SK-N-SH (cell line): ENCODE data around the gene POLR3H. TPM values are rescaled to one million over a fixed set of nuclear protein-coding genes. Genes with fewer than 3 reads are reported as not detected.

Experiments
- CTCF ChIA-PET: fragments of 300-600, 350-600 bp; formaldehyde crosslinking; extraction: SDS; loops from one replicate; lab custom pipeline; 2021; lab: Yijun Ruan, JAX
- POLR2A ChIA-PET: fragments of 350-600 bp; sonication (Branson Sonifier 250); formaldehyde crosslinking; extraction: SDS; loops from one replicate; lab custom pipeline; 2020; ENCODE audit warnings: antibody characterized with exemption, inconsistent platforms; lab: Yijun Ruan, JAX
- DNase-seq: peaks from one replicate; pipeline ENCODE4 v3.0.0; 2012
- H2AFZ ChIP-seq: fragments of 200-600 bp; sonication (generic); 2 replicates; pipeline ENCODE4 v1.8.1; 2016; ENCODE audit warnings: antibody characterized with exemption, mild to moderate bottlenecking, low read depth
- H3F3A ChIP-seq: fragments of 200-600 bp; sonication (generic); replicated peaks from 2 replicates; pipeline ENCODE3; 2016; ENCODE audit warnings: antibody characterized with exemption, mild to moderate bottlenecking; ENCODE audit not compliant: insufficient read depth
- H3K27ac ChIP-seq, 2 experiments: fragments of 200-500 bp in 1 of 2; fragments of 200-600 bp in 1 of 2; sonication (Bioruptor generic) in 1 of 2; sonication (generic), shearing (Covaris generic) in 1 of 2; 2 replicates each; pipeline versions ENCODE4 v1.5.1 to v1.6.1; 2014 to 2016; ENCODE audit warnings: low read depth in 2 of 2, inconsistent platforms in 1 of 2, low read length in 1 of 2, mild to moderate bottlenecking in 1 of 2, mixed read lengths in 1 of 2
- H3K27me3 ChIP-seq: fragments of 200-600 bp; sonication (generic), shearing (Covaris generic); 2 replicates; pipeline ENCODE4 v1.6.1; 2016; ENCODE audit warnings: mixed run types; ENCODE audit not compliant: insufficient read depth
- H3K36me3 ChIP-seq, 2 experiments: fragments of 200-500 bp in 1 of 2; fragments of 200-600 bp in 1 of 2; sonication (Bioruptor generic) in 1 of 2; sonication (generic) in 1 of 2; replicated peaks in 1 of 2; 2 replicates each; pipeline versions ENCODE3 to v1.5.1; 2014 to 2016; ENCODE audit warnings: low read length in 1 of 2, mild to moderate bottlenecking in 1 of 2; ENCODE audit not compliant: insufficient read depth in 2 of 2, control insufficient read depth in 1 of 2
- H3K4me1 ChIP-seq, 2 experiments: fragments of 200-500 bp in 1 of 2; fragments of 200-600 bp in 1 of 2; sonication (Bioruptor generic) in 1 of 2; sonication (generic), shearing (Covaris generic) in 1 of 2; 2 replicates each; pipeline versions ENCODE4 v1.5.1 to v1.6.1; 2014 to 2016; ENCODE audit warnings: low read depth in 1 of 2, low read length in 1 of 2, mixed run types in 1 of 2; ENCODE audit not compliant: insufficient read depth in 2 of 2, control insufficient read depth in 1 of 2
- H3K4me2 ChIP-seq: fragments of 200-600 bp; sonication (generic), shearing (Covaris generic); 2 replicates; pipeline ENCODE4 v1.6.1; 2017; ENCODE audit warnings: mixed run types
- H3K4me3 ChIP-seq, 2 experiments: fragments of 200-500 bp in 1 of 2; fragments of 200-600 bp in 1 of 2; sonication (Bioruptor generic) in 1 of 2; sonication (generic), shearing (Covaris generic) in 1 of 2; 2 replicates each; pipeline versions ENCODE4 v1.5.1 to v1.8.1; 2014 to 2016; ENCODE audit warnings: low read depth in 2 of 2, inconsistent platforms in 1 of 2, low read length in 1 of 2, mild to moderate bottlenecking in 1 of 2, mixed read lengths in 1 of 2, moderate library complexity in 1 of 2
- H3K79me2 ChIP-seq: fragments of 200-600 bp; sonication (generic); 2 replicates; pipeline ENCODE4 v1.8.1; 2017; ENCODE audit warnings: mild to moderate bottlenecking; ENCODE audit not compliant: insufficient read depth
- H3K9ac ChIP-seq: fragments of 200-600 bp; sonication (generic); 2 replicates; pipeline ENCODE4 v1.6.1; 2017; ENCODE audit warnings: mixed run types
- H3K9me2 ChIP-seq: fragments of 200-600 bp; sonication (generic); 2 replicates; pipeline ENCODE4 v1.6.1; 2017; ENCODE audit warnings: mixed run types
- H3K9me3 ChIP-seq: fragments of 200-600 bp; sonication (generic); 2 replicates; pipeline ENCODE4 v1.6.1; 2017; ENCODE audit warnings: mixed run types, mild to moderate bottlenecking, moderate library complexity
- H4K20me1 ChIP-seq: fragments of 200-600 bp; sonication (generic); 2 replicates; pipeline ENCODE4 v1.6.1; 2017; ENCODE audit warnings: mild to moderate bottlenecking, mixed run types; ENCODE audit not compliant: insufficient read depth
- CHD2 ChIP-seq: fragments of 150-350 bp; IDR thresholded peaks from 2 replicates; pipeline ENCODE4 v1.6.1; 2018; ENCODE audit warnings: low read length; ENCODE audit not compliant: partially characterized antibody
- ELF1 ChIP-seq: IDR thresholded peaks from 2 replicates; pipeline ENCODE4 v1.4.0; 2012
- IRF3 ChIP-seq: fragments of 150-350 bp; IDR thresholded peaks from 2 replicates; pipeline ENCODE4 v1.6.1; 2016; ENCODE audit warnings: mild to moderate bottlenecking, low read depth, low read length
- JUND ChIP-seq: IDR thresholded peaks from 2 replicates; pipeline ENCODE4 v1.4.0; 2012
- MEF2A ChIP-seq: IDR thresholded peaks from 2 replicates; pipeline ENCODE4 v1.4.0; 2012; ENCODE audit warnings: low read depth, borderline replicate concordance
- MXI1 ChIP-seq: IDR thresholded peaks from 2 replicates; pipeline ENCODE4 v1.6.1; 2012; ENCODE audit warnings: mild to moderate bottlenecking, low read depth, low read length, improper control_type of control experiment
- POLR2AphosphoS5 ChIP-seq: IDR thresholded peaks from 2 replicates; pipeline ENCODE4 v1.6.1; 2012; ENCODE audit warnings: low read depth, low read length
- RAD21 ChIP-seq: IDR thresholded peaks from 2 replicates; pipeline ENCODE4 v1.6.1; 2012; ENCODE audit warnings: mild to moderate bottlenecking, low read length
- RCOR1 ChIP-seq: fragments of 150-350 bp; IDR thresholded peaks from 2 replicates; pipeline ENCODE4 v1.6.1; 2017; ENCODE audit warnings: antibody characterized with exemption, low read length
- REST ChIP-seq: IDR thresholded peaks from 2 replicates; pipeline ENCODE4 v1.6.1; 2012; ENCODE audit warnings: mild to moderate bottlenecking, low read depth, low read length, moderate library complexity
- RFX5 ChIP-seq: IDR thresholded peaks from 2 replicates; pipeline ENCODE4 v1.6.1; 2012; ENCODE audit warnings: mild to moderate bottlenecking, improper control_type of control experiment, low read length
- SIN3A ChIP-seq: IDR thresholded peaks from 2 replicates; pipeline ENCODE4 v1.6.1; 2012; ENCODE audit warnings: low read depth, mild to moderate bottlenecking, low read length, moderate library complexity, borderline replicate concordance
- TCF12 ChIP-seq: IDR thresholded peaks from 2 replicates; pipeline ENCODE4 v1.4.0; 2012
- USF1 ChIP-seq: IDR thresholded peaks from 2 replicates; pipeline ENCODE4 v1.4.0; 2012; ENCODE audit warnings: low read depth, borderline replicate concordance
- YY1 ChIP-seq: IDR thresholded peaks from 2 replicates; pipeline ENCODE4 v1.4.0; 2012; ENCODE audit warnings: low read depth, mild to moderate bottlenecking
- WGBS: methylation state at CpG from one replicate; pipeline ENCODE4 v1.1.6; 2017; ENCODE audit warnings: low lambda C conversion rate; 5-methylcytosine and 5-hydroxymethylcytosine counted together
- polyA plus RNA-seq, 3 experiments: library from polyadenylated mRNA; depleted of rRNA; stranded (reverse); fragments of >200 nt; gene quantifications; 2 replicates each; pipeline ENCODE4 v1.2.3, GENCODE V29; 2012

The POLR3H gene
- polyA plus RNA-seq, 1 of the 3 experiments (the other 2 are of a cell fraction), result 22.9 TPM

GRCh38 chr22:41589391-41590241, 45.3 kb upstream of the POLR3H start, which contains the start of gene PMM1 (continued):
- TF ChIP-seq IRF3 (no peak), TCF12 (no peak), POLR2AphosphoS5 (0 out of 2 replicates have a peak, but pooled peaks have one; percentile 30), MEF2A (no peak), RFX5 (no peak), RCOR1 (no peak), SIN3A (no peak), RAD21 (no peak), USF1 (no peak), YY1 (no peak), CHD2 (peak; percentile 50), ELF1 (peak; percentile 77), JUND (no peak)
- TF ChIP-seq, all 33 proteins: peak for 7

- Histone ChIP-seq H3K4me1 (peaks cover 0 to 5% of the 10 kb centered on the region in 2 experiments; a peak in 1 of 4 replicates), H3K4me3 (no peak overlapping the region), H3K36me3 (no peaks in the 10 kb centered on the region), H4K20me1 (no peaks in the 10 kb centered on the region), H3K27ac (no peak overlapping the region)
- ChIA-PET CTCF (no interaction called here), POLR2A (no interaction called here)
- no peak for DNase-seq
- WGBS, result 96% methylated on average over 6 of the region's 7 CpGs
- TF ChIP-seq RFX5 (no peak), RCOR1 (no peak), MXI1 (no peak), REST (no peak), YY1 (no peak), TCF12 (no peak)
- TF ChIP-seq, all 33 proteins: peak for 0
- Histone ChIP-seq H2AFZ (no peak overlapping the region), H3K9me2 (no peaks in the 10 kb centered on the region), H3K9ac (no peak overlapping the region), H3K79me2 (peaks cover 17% of the 10 kb centered on the region; the same call in 1 of the 2 replicates), H3K27me3 (no peaks in the 10 kb centered on the region), H3K9me3 (no peaks in the 10 kb centered on the region), H3F3A (no peaks in the 10 kb centered on the region), H3K4me2 (no peak overlapping the region; the same call in 1 of the 2 replicates)
These were observed 43.1 kb upstream of the POLR3H start for GRCh38 chr22:41587347-41587723.
